ENCODE data around the gene CACNB4.
A peak's percentile ranks its signal among the peaks of the same experiment; 100 is the strongest.
"Not testable (repeated sequence)": the region's sequence is repeated elsewhere in the genome, so short reads cannot be mapped to it uniquely, and the experiment has no call there.

Gene CACNB4

GRCh38 chr2:151965884-151966283 lies 133.0 kb downstream of the CACNB4 start:
- Histone ChIP-seq H3K4me3 (no peak overlapping the region), H3K27ac (no peak overlapping the region)

- Histone ChIP-seq H3K4me3 (no peak overlapping the region), H3K27ac (no peak overlapping the region)
These were observed 137.3 kb downstream of the CACNB4 start for GRCh38 chr2:151961558-151961957.

GRCh38 chr2:151959238-151959637 lies 139.6 kb downstream of the CACNB4 start:
- H3K4me3 ChIP-seq = no peak overlapping the region
- no peak overlapping the region for H3K27ac ChIP-seq

- no peak overlapping the region for H3K27ac ChIP-seq
These were observed 145.4 kb downstream of the CACNB4 start for GRCh38 chr2:151953467-151953866.

DNA sequence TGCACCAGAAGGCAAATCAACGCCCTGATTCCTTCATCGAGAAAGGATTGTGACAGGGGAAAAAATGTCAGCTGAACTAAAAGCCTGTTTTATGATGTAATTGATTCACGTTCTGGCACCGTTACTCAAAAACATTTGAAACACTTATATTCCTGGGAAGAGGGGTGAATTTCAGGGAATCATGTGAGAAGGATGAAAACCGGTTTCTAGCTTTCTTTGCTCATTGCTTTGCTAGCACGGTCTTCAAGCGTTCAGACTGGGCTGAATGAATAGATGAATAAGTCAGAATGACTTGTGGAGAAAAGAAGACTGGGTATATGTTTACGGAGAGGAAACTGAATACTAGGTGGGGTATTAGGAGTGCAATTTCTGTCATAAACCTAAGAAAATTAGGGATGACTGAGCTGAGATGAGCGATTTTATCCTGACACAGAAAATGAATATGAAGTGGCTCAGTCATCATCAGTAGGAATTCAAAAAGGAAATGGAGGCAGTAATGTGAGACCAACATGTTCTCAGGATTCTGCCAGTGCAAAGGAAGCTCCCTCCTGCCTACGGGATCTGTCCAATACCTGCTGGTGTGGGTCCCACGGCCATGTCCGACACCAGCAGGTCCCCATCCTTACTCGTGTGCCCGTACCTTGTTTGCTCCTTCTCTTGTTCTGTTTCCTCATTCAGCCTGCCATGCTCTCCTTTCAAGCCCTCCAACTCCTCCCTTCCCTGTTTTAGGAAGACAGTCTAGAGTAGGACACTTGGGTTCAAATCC lies 146.0 kb downstream of the CACNB4 start:
- Histone ChIP-seq H3K4me3 (no peak overlapping the region), H3K27ac (no peak overlapping the region)

More at GRCh38 chr2:151953467-151953866, 145.4 kb downstream of the CACNB4 start:
- H3K4me3 ChIP-seq = no peak overlapping the region

DNA sequence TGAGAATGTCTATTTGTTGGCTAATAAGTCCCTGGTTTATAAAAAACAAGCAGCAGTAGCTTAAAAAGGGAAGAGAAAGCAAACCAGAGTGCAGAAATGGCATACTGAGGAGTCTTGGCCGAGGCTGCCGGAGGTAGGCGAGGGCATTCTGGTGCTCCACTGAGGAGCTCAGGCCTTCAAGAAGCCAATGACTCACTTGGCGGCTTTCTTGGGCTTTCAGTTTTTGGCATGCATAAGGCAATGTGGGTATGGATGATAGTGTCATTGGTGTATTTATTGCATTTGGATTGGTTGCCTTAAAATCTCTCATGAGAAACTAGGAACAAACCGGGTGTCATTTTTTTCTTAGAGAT lies 151.1 kb downstream of the CACNB4 start:
- peak overlapping the region in 4 of 7 experiments; percentile 6 to 23 (median 14) for H3K4me3 ChIP-seq
- H3K27ac ChIP-seq = peak overlapping the region in 17 of 21 experiments; percentile 13 to 73 (median 58)

- H3K27ac ChIP-seq = peak overlapping the region in 17 of 21 experiments; percentile 13 to 73 (median 58)
- peak overlapping the region in 4 of 7 experiments; percentile 6 to 23 (median 14) for H3K4me3 ChIP-seq
These were observed 151.7 kb downstream of the CACNB4 start for GRCh38 chr2:151946899-151947812.

- Histone ChIP-seq H3K27ac (peak overlapping the region in 3 of 21 experiments; percentile 1 to 32 (median 13)), H3K4me3 (no peak overlapping the region)
These were observed 152.5 kb downstream of the CACNB4 start for GRCh38 chr2:151946250-151946884.

DNA sequence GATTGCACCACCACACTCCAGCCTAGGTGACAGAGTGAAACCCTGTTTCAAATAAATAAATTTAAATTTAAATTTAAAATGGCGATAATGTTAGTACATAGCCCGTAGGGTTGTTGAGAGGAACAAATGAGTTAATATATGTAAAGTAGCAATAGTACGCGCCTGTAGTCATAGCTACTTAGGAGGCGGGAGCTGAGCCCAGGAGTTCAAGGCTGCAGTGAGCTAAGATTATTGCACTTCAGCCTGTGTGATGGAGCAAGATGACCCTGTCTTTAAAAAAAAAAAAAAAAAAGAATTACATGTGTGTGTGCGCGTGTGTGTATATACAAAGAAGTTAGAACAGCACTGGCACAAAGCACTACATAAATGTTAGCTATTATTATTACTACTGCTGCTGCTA lies 153.2 kb downstream of the CACNB4 start:
- Histone ChIP-seq H3K27ac (peak overlapping the region in 3 of 21 experiments; percentile 0 to 25 (median 13)), H3K4me3 (no peak overlapping the region)

DNA sequence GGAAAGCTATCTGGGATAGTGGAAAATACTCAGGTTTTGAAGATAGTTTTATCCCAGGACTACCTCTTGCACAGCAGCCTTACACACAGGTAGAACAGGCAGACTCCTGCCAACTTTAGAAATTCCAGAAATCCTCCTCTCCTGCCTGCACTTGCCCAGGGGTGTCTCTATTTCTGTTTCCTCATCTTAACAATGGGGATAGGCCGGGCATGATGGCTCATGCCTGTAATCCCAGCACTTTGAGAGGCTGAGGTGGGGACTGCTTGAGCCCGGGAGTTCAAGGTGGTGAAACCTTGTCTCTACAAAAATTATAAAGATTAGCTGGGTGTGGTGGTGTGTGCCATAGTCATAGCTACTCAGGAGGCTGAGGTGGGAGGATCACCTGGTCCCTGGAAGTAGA lies 153.7 kb downstream of the CACNB4 start:
- Histone ChIP-seq H3K4me3 (no peak overlapping the region), H3K27ac (peak overlapping the region in 9 of 21 experiments; percentile 11 to 78 (median 50))

DNA sequence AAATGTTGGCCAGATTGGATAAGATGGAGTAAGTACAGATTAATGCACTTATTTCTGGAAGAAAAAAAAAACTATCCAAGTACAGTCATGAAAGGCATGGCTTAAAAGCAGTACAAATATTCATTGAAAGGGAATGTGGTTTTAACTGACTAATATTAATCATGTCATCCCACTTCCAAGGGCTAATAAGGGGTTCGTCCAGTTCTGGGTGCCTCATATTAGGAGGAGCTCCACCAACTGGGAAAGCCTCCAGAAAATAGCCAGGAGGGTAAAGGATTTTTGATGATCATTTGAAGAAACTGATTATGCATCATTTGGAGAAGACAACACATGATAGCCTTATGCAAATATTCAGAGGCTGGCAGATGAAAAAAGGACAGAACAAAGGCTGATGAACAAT lies 155.4 kb downstream of the CACNB4 start:
- peak overlapping the region in 1 of 21 experiments; percentile 6 for H3K27ac ChIP-seq

DNA sequence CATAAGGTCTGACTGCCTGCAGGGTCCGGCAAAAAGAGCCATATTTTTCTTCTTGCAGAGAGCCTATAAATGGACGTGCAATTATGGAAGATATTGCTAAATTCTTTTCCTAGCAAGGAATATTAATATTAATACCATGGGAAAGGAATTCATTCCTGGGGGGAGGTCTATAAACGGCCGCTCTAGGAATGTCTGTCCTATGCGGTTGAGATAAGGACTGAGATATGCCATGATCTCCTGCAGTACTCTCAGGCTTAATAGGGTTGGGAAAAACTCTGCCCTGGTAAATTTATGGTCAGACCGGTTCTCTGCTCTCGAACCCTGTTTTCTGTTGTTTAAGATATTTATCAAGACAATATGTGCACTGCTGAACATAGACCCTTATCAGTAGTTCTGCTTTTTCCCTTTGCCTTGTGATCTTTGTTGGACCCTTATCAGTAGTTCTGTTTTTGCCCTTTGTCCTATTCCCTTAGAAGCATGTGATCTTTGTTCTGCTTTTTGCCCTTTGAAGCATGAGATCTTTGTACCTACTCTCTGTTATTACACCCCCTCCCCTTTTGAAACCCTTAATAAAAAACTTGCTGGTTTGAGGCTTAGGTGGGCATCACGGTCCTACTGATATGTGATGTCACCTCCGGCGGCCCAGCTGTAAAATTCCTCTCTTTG lies 156.2 kb downstream of the CACNB4 start:
- H3K4me3 ChIP-seq = not testable (repeated sequence)
- H3K27ac ChIP-seq = peak overlapping the region in 1 of 21 experiments; percentile 6

More for the DNA sequence above, 155.4 kb downstream of the CACNB4 start:
- no peak overlapping the region for H3K4me3 ChIP-seq

DNA sequence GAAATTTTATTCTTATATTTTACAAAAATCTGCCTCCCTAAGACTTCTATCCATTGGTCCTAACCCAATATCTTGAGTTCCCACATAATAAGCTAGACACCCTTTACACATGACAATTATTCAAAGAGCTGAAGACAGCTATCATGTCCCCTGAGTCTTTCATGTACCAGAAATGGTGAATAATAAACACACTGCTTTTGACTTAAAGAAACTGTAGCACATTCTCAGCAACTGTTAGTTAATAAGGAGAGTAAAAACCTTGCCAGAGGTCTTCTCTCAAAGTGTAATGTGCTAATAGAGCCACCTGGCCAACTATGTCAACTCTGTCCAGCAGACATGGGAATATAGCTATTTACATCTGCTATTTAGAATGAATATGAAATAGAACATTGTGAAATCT lies 160.9 kb downstream of the CACNB4 start:
- Histone ChIP-seq H3K4me3 (no peak overlapping the region), H3K27ac (no peak overlapping the region)

DNA sequence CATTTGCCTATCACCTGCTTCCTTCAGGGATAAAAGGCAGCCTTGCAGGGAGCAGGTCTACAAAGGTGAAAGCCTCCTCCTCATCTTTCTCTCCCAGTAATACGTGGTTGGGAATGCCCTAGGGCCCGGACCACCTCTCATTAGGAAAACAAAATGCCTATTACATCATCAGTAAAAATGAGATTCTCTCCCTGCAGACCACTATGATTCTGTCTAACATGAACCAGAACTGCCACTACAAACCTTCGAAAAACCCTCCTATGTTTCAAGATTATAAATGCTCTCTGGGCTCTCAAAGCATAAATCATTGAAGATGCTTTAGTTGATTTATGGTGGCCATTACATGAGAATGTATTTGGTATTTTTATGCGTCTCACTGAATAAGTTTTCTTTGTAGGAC lies 162.2 kb downstream of the CACNB4 start:
- no peak overlapping the region for H3K4me3 ChIP-seq

GRCh38 chr2:151933266-151933804 lies 165.5 kb downstream of the CACNB4 start:
- no peak overlapping the region for H3K4me3 ChIP-seq
- H3K27ac ChIP-seq = no peak overlapping the region

More for the DNA sequence above, 162.2 kb downstream of the CACNB4 start:
- H3K27ac ChIP-seq = peak overlapping the region in 1 of 21 experiments; percentile 9

GRCh38 chr2:151931756-151932155 lies 167.1 kb downstream of the CACNB4 start:
- Histone ChIP-seq H3K4me3 (no peak overlapping the region), H3K27ac (peak overlapping the region in 8 of 21 experiments; percentile 4 to 67 (median 26))

DNA sequence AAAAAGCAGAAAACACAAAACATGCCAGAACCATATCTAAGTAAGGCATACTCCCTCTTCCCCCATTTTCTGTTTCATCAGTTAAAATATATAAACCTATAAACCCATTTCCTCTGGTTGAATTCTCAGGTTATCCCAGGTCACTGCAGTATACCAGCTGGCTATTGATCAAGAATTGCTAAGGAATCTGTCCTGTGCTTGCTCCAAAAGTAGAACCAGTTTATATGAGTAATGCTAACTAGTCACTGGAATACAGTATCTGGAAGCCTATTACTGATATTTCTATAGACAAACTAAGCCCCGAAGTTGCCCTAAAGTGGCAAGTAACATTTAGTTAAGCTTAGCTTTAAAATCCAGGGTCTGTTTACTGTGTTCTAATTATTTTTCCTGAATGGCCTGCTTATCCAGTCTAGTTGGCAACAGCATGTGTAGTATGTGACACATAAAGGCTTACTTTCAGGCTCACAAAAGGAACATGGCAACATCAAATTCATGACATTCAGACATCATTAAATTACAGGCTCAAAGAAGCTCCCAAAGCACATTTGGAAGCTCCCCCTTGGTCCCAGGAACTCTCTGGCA lies 167.7 kb downstream of the CACNB4 start:
- Histone ChIP-seq H3K4me3 (no peak overlapping the region), H3K27ac (peak overlapping the region in 8 of 21 experiments; percentile 4 to 67 (median 26))

GRCh38 chr2:151930042-151930441 lies 168.8 kb downstream of the CACNB4 start:
- H3K4me3 ChIP-seq = no peak overlapping the region
- peak overlapping the region in 5 of 21 experiments; percentile 8 to 47 (median 23) for H3K27ac ChIP-seq

- peak overlapping the region in 14 of 21 experiments; percentile 26 to 78 (median 72) for H3K27ac ChIP-seq
- H3K4me3 ChIP-seq = peak overlapping the region in 1 of 7 experiments; percentile 15
These were observed 170.5 kb downstream of the CACNB4 start for GRCh38 chr2:151928380-151928779.
